VCaP (cell line): ENCODE measurements around the gene SCN11A.
A peak's percentile ranks its signal among the peaks of the same experiment; 100 is the strongest.

Experiments
- H3K27ac ChIP-seq: fragments of 450-650 bp; 2 replicates; pipeline ENCODE4 v1.5.1; 2017
- CTCF ChIP-seq: fragments of 450-650 bp; conservative IDR thresholded peaks from 2 replicates; pipeline ENCODE4 v1.5.1; 2017; ENCODE audit warnings: mild to moderate bottlenecking, moderate library complexity

SCN11A gene

GRCh38 chr3:39086144-39086543 lies 34.4 kb upstream of the SCN11A start:
- TF ChIP-seq CTCF, result no peak
- H3K27ac ChIP-seq, result no peak overlapping the region

- H3K27ac ChIP-seq, result no peak overlapping the region
- TF ChIP-seq CTCF, result no peak
These were observed 31.0 kb upstream of the SCN11A start for GRCh38 chr3:39082666-39083313.

GRCh38 chr3:39080026-39080425 lies 28.3 kb upstream of the SCN11A start:
- no peak for TF ChIP-seq CTCF
- no peak overlapping the region for H3K27ac ChIP-seq

- TF ChIP-seq CTCF, result 0 out of 2 replicates have a peak, but pooled peaks have one; percentile 14
- H3K27ac ChIP-seq, result no peak overlapping the region
These were observed 27.8 kb upstream of the SCN11A start for GRCh38 chr3:39079530-39079929.

GRCh38 chr3:39075910-39076309 lies 24.2 kb upstream of the SCN11A start:
- TF ChIP-seq CTCF, result no peak
- H3K27ac ChIP-seq, result no peak overlapping the region

GRCh38 chr3:39068556-39068955 lies 16.8 kb upstream of the SCN11A start:
- no peak for TF ChIP-seq CTCF
- H3K27ac ChIP-seq, result no peak overlapping the region

GRCh38 chr3:39067286-39067685 lies 15.5 kb upstream of the SCN11A start:
- no peak for TF ChIP-seq CTCF
- H3K27ac ChIP-seq, result no peak overlapping the region
